Ovary (tissue), 9 donors: Measurements from ENCODE around the gene INSIG1. TPM values are rescaled to one million over a fixed set of nuclear protein-coding genes. Genes with fewer than 3 reads are reported as not detected.

Experiments used
- DNase-seq, 5 donors: peaks; one replicate each; pipeline ENCODE4 v3.0.0-alpha.2; 2019 to 2020
- H3K27ac ChIP-seq, 2 donors: fragments of 200-600 bp; one replicate each; pipeline versions ENCODE4 v1.5.1 to v1.8.0; 2019 to 2022
- H3K27me3 ChIP-seq: fragments of 200-600 bp; one replicate; pipeline ENCODE4 v1.8.0; 2022
- H3K36me3 ChIP-seq: fragments of 200-600 bp; sonication (generic); one replicate; pipeline ENCODE4 v1.5.1; 2019
- H3K4me1 ChIP-seq: one replicate; pipeline ENCODE4 v1.8.1; 2013; ENCODE audit warnings: mild to moderate bottlenecking, moderate library complexity; ENCODE audit not compliant: insufficient read depth
- H3K4me3 ChIP-seq: fragments of 200-600 bp; sonication (generic); one replicate; pipeline ENCODE4 v1.5.1; 2017
- H3K9me3 ChIP-seq, 2 donors: fragments of 200-600 bp in 1 of 2; sonication (generic) in 1 of 2; one replicate each; pipeline versions ENCODE4 v1.5.1 to v1.8.1; 2013 to 2019; ENCODE audit warnings: mild to moderate bottlenecking in 1 of 2, moderate library complexity in 1 of 2
- CTCF ChIP-seq, 3 donors: fragments of 450-650 bp in 2 of 3; fragments of 200-600 bp in 1 of 3; IDR thresholded peaks; one replicate each; pipeline versions ENCODE4 v1.5.1 to v1.8.0; 2016 to 2022; ENCODE audit warnings: antibody characterized with exemption in 3 of 3, mild to moderate bottlenecking in 1 of 3
- EP300 ChIP-seq: sonication (generic); formaldehyde crosslinking; IDR thresholded peaks from one replicate; pipeline ENCODE4 v1.6.1; 2017; ENCODE audit warnings: antibody characterized with exemption
- POLR2A ChIP-seq: fragments of 450-650 bp; IDR thresholded peaks from one replicate; pipeline ENCODE4 v1.6.1; 2017; ENCODE audit warnings: antibody characterized with exemption, mild to moderate bottlenecking, moderate library complexity
- WGBS, 3 donors: extraction: QIAGEN DNeasy Blood & Tissue Kit in 1 of 3; methylation state at CpG; one replicate each; pipeline versions ENCODE4 v1.1.5 to v1.1.7; 2013 to 2017; 5-methylcytosine and 5-hydroxymethylcytosine counted together
- intact Hi-C, 4 donors: fragments of 100-400 bp; cut with DNase I; formaldehyde crosslinking; loops; one replicate each; pipeline versions ENCODE4 v1.11.0 to v1.15.1; 2022 to 2023
- polyA plus RNA-seq, 2 donors: library from polyadenylated mRNA; stranded (reverse); fragments of 200-250 nt in 1 of 2; fragments of 350-450 nt in 1 of 2; fragmentation: Illumina TruSeq in 1 of 2; extraction: RNeasy Lipid Tissue Mini Kit (QIAGEN cat#74804) in 1 of 2; gene quantifications; one replicate each; pipeline ENCODE4 v1.2.3, GENCODE V29; 2013 to 2014
- total RNA-seq, 7 donors: library from RNA; depleted of rRNA in 2 of 7; stranded (reverse); fragments of >200 nt in 2 of 7; fragmentation: NEBNext Ultra II Directional in 3 of 7; extraction: Animal tissue kit (Norgen Biotek cat#: 25700) in 3 of 7; gene quantifications; one replicate each; pipeline versions ENCODE4 v1.1.0 to v1.2.4, GENCODE V29; 2016 to 2023
- donor health status: DM: no; HTN: no; CAD: no; lungs with moderate emphysema.
- donor health status: DM: no; HTN: no; CAD: no.
- donor health status: Bipolar disorder and iron deficiency.
- donor health status: DM: yes; HTN: yes; CAD: no.
- donor health status: DM: no; HTN: no; CAD: no.
- donor health status: DM: yes; HTN: yes; CAD: no.

INSIG1 gene
- total and polyA plus RNA-seq, 9 donors, result 15.0 to 186 (median 30.5) TPM

- no peaks in the 10 kb centered on the region for H3K9me3 ChIP-seq
- intact Hi-C loops, result loop anchor here in 1 of 4 donors (10.0 kb wide), 1 partner anchor 299 kb away; the partner anchor contains the start of gene PAXIP1
- peaks cover 5% of the 10 kb centered on the region for H3K4me1 ChIP-seq
- no peaks in the 10 kb centered on the region for H3K27me3 ChIP-seq
- no peaks in the 10 kb centered on the region for H3K36me3 ChIP-seq
- H3K4me3 ChIP-seq, result no peak overlapping the region
- H3K27ac ChIP-seq, result no peak overlapping the region
- 82 to 88% (median 84%) methylated on average over 10 of the region's 10 CpGs for WGBS, 3 donors
- TF ChIP-seq EP300 (no peak), POLR2A (no peak), CTCF (IDR thresholded peaks at IDR 0.05) (no peak)
- no peak for DNase-seq
Measured at GRCh38 chr7:155303897-155304296, 6.2 kb downstream of the INSIG1 start.

- Histone ChIP-seq H3K36me3 (no peaks in the 10 kb centered on the region), H3K4me3 (no peak overlapping the region), H3K4me1 (peaks cover 2% of the 10 kb centered on the region), H3K27ac (no peak overlapping the region), H3K27me3 (no peaks in the 10 kb centered on the region), H3K9me3 (no peaks in the 10 kb centered on the region)
- intact Hi-C loops, result loop anchor here in 1 of 4 donors (10.0 kb wide), 1 partner anchor 301 kb away; the partner anchor contains the start of gene PAXIP1
- DNase-seq, result no peak
- WGBS, 3 donors, result 92 to 95% (median 94%) methylated on average over 9 of the region's 9 CpGs
- TF ChIP-seq EP300 (no peak), POLR2A (no peak), CTCF (IDR thresholded peaks at IDR 0.05) (no peak)
Measured at GRCh38 chr7:155305231-155305904, 7.7 kb downstream of the INSIG1 start.

- Histone ChIP-seq H3K36me3 (no peaks in the 10 kb centered on the region), H3K4me3 (no peak overlapping the region), H3K9me3 (no peaks in the 10 kb centered on the region), H3K27ac (no peak overlapping the region), H3K4me1 (peaks cover 2% of the 10 kb centered on the region), H3K27me3 (no peaks in the 10 kb centered on the region)
- intact Hi-C loops, result loop anchor here in 1 of 4 donors (10.0 kb wide), 1 partner anchor 302 kb away; the partner anchor contains the start of gene PAXIP1
- no peak for TF ChIP-seq POLR2A
- TF ChIP-seq EP300, result no peak
- no peak for TF ChIP-seq CTCF (IDR thresholded peaks at IDR 0.05)
- WGBS, 3 donors, result 89 to 92% (median 90%) methylated on average over 15 of the region's 15 CpGs
- no peak for DNase-seq
Measured at GRCh38 chr7:155306673-155307470, 9.2 kb downstream of the INSIG1 start.

- intact Hi-C loops, result loop anchor here in 1 of 4 donors (10.0 kb wide), 1 partner anchor 304 kb away; the partner anchor contains the start of gene PAXIP1
- no peaks in the 10 kb centered on the region for H3K27me3 ChIP-seq
- no peak for DNase-seq
- H3K9me3 ChIP-seq, result no peaks in the 10 kb centered on the region
- no peaks in the 10 kb centered on the region for H3K36me3 ChIP-seq
- no peak for TF ChIP-seq CTCF (IDR thresholded peaks at IDR 0.05)
- no peak for TF ChIP-seq EP300
- no peak for TF ChIP-seq POLR2A
- H3K27ac ChIP-seq, result no peak overlapping the region
- H3K4me3 ChIP-seq, result no peak overlapping the region
- no peaks in the 10 kb centered on the region for H3K4me1 ChIP-seq
- WGBS, 3 donors, result 90 to 94% (median 93%) methylated on average over 19 of the region's 19 CpGs
Measured at GRCh38 chr7:155308330-155309020, 10.8 kb downstream of the INSIG1 start.
